ENCODE results near the gene SHANK1.

SHANK1 gene

DNA sequence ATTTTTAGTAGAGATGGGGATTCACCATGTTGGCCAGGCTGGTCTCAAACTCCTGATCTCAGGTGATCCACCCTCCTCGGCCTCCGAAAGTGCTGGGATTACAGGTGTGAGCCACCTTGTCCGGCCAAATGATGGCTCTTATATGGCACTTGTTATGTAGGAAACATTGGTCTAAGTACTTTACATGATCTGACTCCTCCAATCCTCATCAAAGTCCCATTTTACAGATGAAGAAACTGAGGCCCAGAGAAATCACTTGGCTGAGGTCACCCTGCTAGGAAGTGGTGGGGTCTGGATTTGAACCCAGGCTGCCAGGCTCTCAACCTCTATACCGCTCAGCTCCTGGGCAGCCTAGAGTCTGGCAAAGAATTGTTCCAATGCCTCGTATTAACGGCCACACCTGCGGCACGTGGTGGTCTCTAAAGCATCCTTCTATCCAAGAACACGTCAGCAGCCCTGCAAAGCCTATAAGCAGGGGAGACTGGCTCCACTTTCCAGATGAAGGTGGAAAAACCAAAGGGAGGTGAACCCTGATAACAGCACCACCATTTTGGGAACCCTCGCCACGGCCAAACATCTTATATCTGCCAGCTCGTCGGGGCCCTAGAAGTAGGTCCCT lies 18.1 kb downstream of the SHANK1 start:
- CTCF ChIA-PET = interaction anchor here (2.1 to 7.1 kb wide), 2 partner anchors 31 to 81 kb away, joined by 8 to 75 read pairs; no protein-coding TSS in a partner anchor
- POLR2A ChIA-PET = no interaction called here
- H3K4me3 ChIP-seq (ENCODE audit: low read depth, low read length) = no peak overlapping the region
- DNase-seq (ENCODE audit: low read depth, low spot score) = no peak
- TF ChIP-seq, protein P1, sequence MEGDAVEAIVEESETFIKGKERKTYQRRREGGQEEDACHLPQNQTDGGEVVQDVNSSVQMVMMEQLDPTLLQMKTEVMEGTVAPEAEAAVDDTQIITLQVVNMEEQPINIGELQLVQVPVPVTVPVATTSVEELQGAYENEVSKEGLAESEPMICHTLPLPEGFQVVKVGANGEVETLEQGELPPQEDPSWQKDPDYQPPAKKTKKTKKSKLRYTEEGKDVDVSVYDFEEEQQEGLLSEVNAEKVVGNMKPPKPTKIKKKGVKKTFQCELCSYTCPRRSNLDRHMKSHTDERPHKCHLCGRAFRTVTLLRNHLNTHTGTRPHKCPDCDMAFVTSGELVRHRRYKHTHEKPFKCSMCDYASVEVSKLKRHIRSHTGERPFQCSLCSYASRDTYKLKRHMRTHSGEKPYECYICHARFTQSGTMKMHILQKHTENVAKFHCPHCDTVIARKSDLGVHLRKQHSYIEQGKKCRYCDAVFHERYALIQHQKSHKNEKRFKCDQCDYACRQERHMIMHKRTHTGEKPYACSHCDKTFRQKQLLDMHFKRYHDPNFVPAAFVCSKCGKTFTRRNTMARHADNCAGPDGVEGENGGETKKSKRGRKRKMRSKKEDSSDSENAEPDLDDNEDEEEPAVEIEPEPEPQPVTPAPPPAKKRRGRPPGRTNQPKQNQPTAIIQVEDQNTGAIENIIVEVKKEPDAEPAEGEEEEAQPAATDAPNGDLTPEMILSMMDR (IDR thresholded peaks at IDR 0.05; ENCODE audit: insufficient read depth, low read length, missing control alignments) = no peak

DNA sequence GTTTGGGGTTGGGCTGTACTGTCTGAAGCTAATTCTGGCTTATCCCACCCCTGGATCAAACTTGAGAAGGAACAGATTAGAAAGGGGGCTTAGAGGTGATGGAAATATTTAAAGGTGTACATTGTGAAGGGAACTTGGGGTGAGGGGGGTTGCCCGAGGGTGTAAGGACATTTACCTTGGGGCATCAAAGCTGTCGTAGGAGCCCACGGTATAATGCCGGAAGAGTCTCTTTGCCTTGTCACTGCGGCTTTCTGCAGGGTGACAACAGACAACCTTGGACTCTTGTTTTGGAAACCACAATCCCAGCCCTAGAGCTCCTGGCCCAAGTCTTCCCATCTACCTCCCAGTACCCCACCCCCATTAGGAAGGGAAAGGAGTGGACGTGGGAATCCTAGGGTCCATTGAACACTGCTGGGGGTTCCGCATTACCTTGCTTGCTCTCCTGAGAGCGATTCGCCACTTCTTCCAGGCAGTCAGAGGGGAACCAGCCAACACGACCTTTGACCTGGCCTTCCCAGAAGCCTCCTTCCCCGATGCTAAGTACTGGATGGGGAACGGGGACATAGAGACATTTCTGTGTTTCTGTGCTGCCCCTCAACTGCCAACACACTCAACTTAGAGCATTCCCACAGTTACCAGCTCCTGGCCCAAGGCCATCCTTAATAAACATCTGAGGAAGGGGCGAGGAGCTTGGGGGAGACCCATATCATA lies 22.0 kb downstream of the SHANK1 start:
- CTCF ChIA-PET = no interaction called here
- POLR2A ChIA-PET = interaction anchor here (0.8 kb wide), 1 partner anchor 25 kb away, joined by 3 read pairs; the partner anchor contains the start of gene CLEC11A
- no peak overlapping the region for H3K4me3 ChIP-seq (ENCODE audit: low read depth, low read length)
- DNase-seq (ENCODE audit: low read depth, low spot score) = no peak
- TF ChIP-seq, protein P1 (IDR thresholded peaks at IDR 0.05; ENCODE audit: insufficient read depth, low read length, missing control alignments) = no peak

DNA sequence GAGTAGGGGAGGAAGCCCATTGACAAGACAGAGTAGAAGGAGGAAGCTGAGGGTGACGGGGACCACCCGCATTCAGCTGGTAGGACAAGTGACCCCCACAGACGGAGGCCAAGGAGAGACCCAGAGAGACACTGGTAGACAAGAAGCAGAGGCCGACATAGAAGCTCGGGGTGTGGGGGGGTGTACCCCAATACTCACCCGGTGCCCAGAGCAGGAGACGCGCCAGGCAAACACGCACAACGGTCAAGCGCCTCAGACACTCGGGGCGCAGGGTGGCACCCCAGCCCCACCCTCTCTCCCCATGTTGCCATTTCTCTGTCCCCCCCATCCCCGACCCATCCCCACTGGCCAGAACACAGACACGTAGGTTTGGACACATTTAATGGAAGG lies 23.5 kb downstream of the SHANK1 start:
- no peak overlapping the region for H3K4me3 ChIP-seq (ENCODE audit: low read depth, low read length)
- POLR2A ChIA-PET = no interaction called here
- CTCF ChIA-PET = interaction anchor here (0.8 to 2.4 kb wide), 3 partner anchors 9 to 88 kb away, joined by 3 to 9 read pairs (median 4); no protein-coding TSS in a partner anchor
- TF ChIP-seq, protein P1 (IDR thresholded peaks at IDR 0.05; ENCODE audit: insufficient read depth, low read length, missing control alignments) = no peak
- DNase-seq (ENCODE audit: low read depth, low spot score) = no peak

GRCh38 chr19:50695251-50696093 lies 24.1 kb downstream of the SHANK1 start:
- POLR2A ChIA-PET = no interaction called here
- TF ChIP-seq, protein P1 (IDR thresholded peaks at IDR 0.05; ENCODE audit: insufficient read depth, low read length, missing control alignments) = no peak
- no peak overlapping the region for H3K4me3 ChIP-seq (ENCODE audit: low read depth, low read length)
- no peak for DNase-seq (ENCODE audit: low read depth, low spot score)
- CTCF ChIA-PET = interaction anchor here (0.8 to 2.4 kb wide), 3 partner anchors 10 to 88 kb away, joined by 3 to 9 read pairs (median 4); no protein-coding TSS in a partner anchor

DNA sequence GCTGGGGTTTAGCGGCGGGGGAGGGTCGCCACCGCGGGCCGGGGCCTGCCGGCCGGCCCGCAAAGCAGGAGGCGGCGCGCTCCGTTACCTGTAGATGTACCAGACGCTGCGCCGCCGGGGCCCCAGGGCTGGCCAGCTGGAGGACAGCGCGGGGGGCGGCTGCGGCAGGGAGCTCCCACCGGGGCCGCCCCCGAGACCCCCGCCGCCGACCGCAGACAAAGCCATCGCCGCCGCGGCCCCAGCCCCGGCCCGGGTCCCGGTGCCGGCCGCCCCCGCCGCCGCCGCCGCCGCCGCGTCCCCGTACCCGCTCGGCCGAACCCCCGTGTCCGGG lies 24.8 kb downstream of the SHANK1 start:
- no peak for DNase-seq (ENCODE audit: low read depth, low spot score)
- TF ChIP-seq, protein P1 (IDR thresholded peaks at IDR 0.05; ENCODE audit: insufficient read depth, low read length, missing control alignments) = no peak
- CTCF ChIA-PET = interaction anchor here (2.4 kb wide), 1 partner anchor 10 kb away, joined by 9 read pairs; no protein-coding TSS in a partner anchor
- POLR2A ChIA-PET = no interaction called here
- no peak overlapping the region for H3K4me3 ChIP-seq (ENCODE audit: low read depth, low read length)

All from AG04449 (cell line).